Mesenteric fat pad (tissue), 1 donor: Measurements from ENCODE around the gene PFKL. TPM values are rescaled to one million over a fixed set of nuclear protein-coding genes. Genes with fewer than 3 reads are reported as not detected.

Experiments used
- DNase-seq: peaks from one replicate; pipeline ENCODE4 v3.0.0-alpha.2; 2020; ENCODE audit warnings: low spot score
- total RNA-seq: library from RNA; stranded (reverse); fragmentation: NEBNext Ultra II Directional; extraction: Animal tissue kit (Norgen Biotek cat#: 25700); gene quantifications from one replicate; pipeline ENCODE4 v1.2.1, GENCODE V29; 2021
- donor health status: DM: yes; HTN: yes; CAD: no.

Gene PFKL
- total RNA-seq, 1 donor from 2014 or later = 113 TPM

- DNase-seq = no peak
These were observed 11.0 kb downstream of the PFKL start for GRCh38 chr21:44310628-44311507.

- DNase-seq = no peak
These were observed 12.2 kb downstream of the PFKL start for GRCh38 chr21:44312089-44312488.

- no peak for DNase-seq
These were observed 12.9 kb downstream of the PFKL start for GRCh38 chr21:44312716-44313115.

GRCh38 chr21:44313451-44313850 lies 13.6 kb downstream of the PFKL start:
- DNase-seq = no peak

- no peak for DNase-seq
These were observed 14.3 kb downstream of the PFKL start for GRCh38 chr21:44314128-44314527.

- no peak for DNase-seq
These were observed 14.7 kb downstream of the PFKL start for GRCh38 chr21:44314561-44314960.

GRCh38 chr21:44315691-44316203 lies 15.9 kb downstream of the PFKL start:
- no peak for DNase-seq

- no peak for DNase-seq
These were observed 16.5 kb downstream of the PFKL start for GRCh38 chr21:44316277-44316900.

- no peak for DNase-seq
These were observed 17.5 kb downstream of the PFKL start for GRCh38 chr21:44317241-44317782.

GRCh38 chr21:44317871-44318270 lies 18.0 kb downstream of the PFKL start:
- no peak for DNase-seq

GRCh38 chr21:44318489-44319285 lies 18.8 kb downstream of the PFKL start:
- DNase-seq = no peak

- DNase-seq = no peak
These were observed 19.7 kb downstream of the PFKL start for GRCh38 chr21:44319407-44320065.

- DNase-seq = no peak
These were observed 21.0 kb downstream of the PFKL start for GRCh38 chr21:44320847-44321246.

GRCh38 chr21:44321846-44322450 lies 22.1 kb downstream of the PFKL start:
- no peak for DNase-seq

- DNase-seq = no peak
These were observed 22.9 kb downstream of the PFKL start for GRCh38 chr21:44322621-44323325.

- no peak for DNase-seq
These were observed 23.7 kb downstream of the PFKL start for GRCh38 chr21:44323591-44323990.

- no peak for DNase-seq
These were observed 24.4 kb downstream of the PFKL start for GRCh38 chr21:44324106-44324853.

GRCh38 chr21:44324854-44325107 lies 24.9 kb downstream of the PFKL start:
- no peak for DNase-seq
